Mammary epithelial cell (primary cell): ENCODE measurements around the gene EIF4H.

Source experiments
- CTCF ChIP-seq, 2 donors: IDR thresholded peaks in 1 of 2; conservative IDR thresholded peaks in 1 of 2; 2 replicates each; pipeline ENCODE4 v1.5.1; 2011 to 2012; ENCODE audit warnings: inconsistent platforms in 2 of 2, low read length in 2 of 2, mild to moderate bottlenecking in 2 of 2, control low read depth in 1 of 2, low read depth in 1 of 2; ENCODE audit not compliant: insufficient read depth in 1 of 2; ENCODE audit errors: extremely low read depth in 1 of 2
- EZH2 ChIP-seq: IDR thresholded peaks from 2 replicates; pipeline ENCODE4 v1.6.1; 2012; ENCODE audit warnings: low read length, inconsistent platforms, borderline replicate concordance

DNA sequence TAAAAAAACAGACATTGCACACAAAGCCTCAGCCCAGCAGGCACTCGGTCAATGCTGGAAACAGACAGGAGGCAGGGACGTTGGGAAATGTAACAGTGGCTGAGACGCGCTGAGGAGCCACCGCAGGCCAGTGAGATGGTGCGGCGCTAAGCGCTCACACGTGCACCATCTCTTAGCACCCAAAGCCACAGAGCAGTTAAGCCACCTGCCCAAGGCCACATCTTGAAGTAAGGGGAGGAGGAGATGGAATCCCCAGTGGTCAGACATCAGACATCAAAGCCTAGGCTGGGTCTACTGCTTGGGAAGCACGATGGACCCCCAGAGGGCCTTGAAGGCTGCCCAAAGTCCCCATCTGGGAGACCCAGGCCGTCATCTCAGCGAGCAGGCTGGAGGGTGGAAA is 51.2 kb downstream of the EIF4H start:
- TF ChIP-seq CTCF (conservative IDR thresholded peaks at IDR 0.05 in 1 of 2, IDR thresholded peaks at IDR 0.05 in 1 of 2; ENCODE audit: extremely low read depth in 1 of 2, insufficient read depth in 1 of 2, low read depth in 1 of 2, low read length in 2 of 2): no peak
- TF ChIP-seq EZH2: no peak
